Vagina (tissue), 2 donors: ENCODE results near the gene LIF.

Experiments
- CTCF ChIP-seq, 3 experiments: fragments of 450-650 bp in 2 of 3; fragments of 200-600 bp in 1 of 3; sonication (generic) in 1 of 3; IDR thresholded peaks; one replicate each; pipeline ENCODE4 v1.5.1; 2017 to 2019; ENCODE audit warnings: antibody characterized with exemption in 3 of 3, mild to moderate bottlenecking in 2 of 3, moderate library complexity in 2 of 3
- POLR2A ChIP-seq, 2 donors: fragments of 450-650 bp; IDR thresholded peaks; one replicate each; pipeline ENCODE4 v1.6.1; 2017; ENCODE audit warnings: antibody characterized with exemption in 2 of 2, mild to moderate bottlenecking in 2 of 2, moderate library complexity in 2 of 2
- POLR2AphosphoS5 ChIP-seq, 2 donors: sonication (generic); formaldehyde crosslinking; IDR thresholded peaks; one replicate each; pipeline ENCODE4 v1.9.0; 2017; ENCODE audit warnings: antibody characterized with exemption in 2 of 2, mild to moderate bottlenecking in 2 of 2, low read depth in 1 of 2; ENCODE audit not compliant: insufficient read depth in 1 of 2

DNA sequence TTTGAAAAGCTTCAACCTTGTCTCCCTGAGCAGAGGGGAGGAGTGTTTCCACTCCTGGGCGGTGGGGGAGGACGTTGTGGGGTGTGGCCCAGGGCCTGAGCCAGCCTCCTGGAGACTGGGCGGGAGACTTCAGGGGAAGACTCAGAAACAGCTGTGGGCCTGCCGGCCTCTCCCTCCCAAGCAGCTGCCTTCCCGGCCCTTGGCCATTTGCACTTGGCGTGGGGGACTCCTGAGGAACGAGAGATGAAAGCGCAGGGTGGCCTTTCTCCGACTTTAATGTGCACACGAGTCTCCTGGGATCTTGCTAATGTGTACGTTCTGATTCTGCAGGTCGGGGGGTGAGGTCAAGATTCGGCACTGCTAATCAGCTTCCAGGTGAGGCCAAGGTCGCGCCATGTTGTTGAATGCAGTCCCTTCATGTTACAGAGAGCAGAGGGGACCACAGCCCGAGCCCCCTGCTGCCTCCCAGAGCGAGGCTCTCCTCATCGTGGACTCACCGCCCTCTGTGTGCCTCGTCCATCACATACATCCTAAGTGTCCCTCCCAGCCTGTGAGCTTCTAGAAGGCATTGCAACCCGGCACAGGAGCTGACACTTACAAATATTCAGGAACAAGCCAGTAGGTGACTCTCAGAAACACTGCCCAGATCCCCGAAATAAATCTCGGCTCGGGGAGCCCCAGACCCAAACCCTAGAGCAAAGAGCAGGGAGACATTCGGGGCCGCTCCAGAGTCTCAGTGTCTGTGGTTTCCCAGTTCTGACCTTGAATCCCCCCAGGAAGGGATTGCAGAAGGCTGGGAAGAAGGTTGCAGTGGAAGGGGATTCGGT is 7.7 kb downstream of the LIF start:
- no peak for TF ChIP-seq CTCF (IDR thresholded peaks at IDR 0.05)
- no peak for TF ChIP-seq POLR2A (IDR thresholded peaks at IDR 0.05)
- TF ChIP-seq POLR2AphosphoS5 (IDR thresholded peaks at IDR 0.05; ENCODE audit: insufficient read depth in 1 of 2, low read depth in 1 of 2), result peak in 1 of 2 donors; percentile 13
